K562 (cell line): ENCODE data around the gene DCAF8. TPM values are rescaled to one million over a fixed set of nuclear protein-coding genes. Genes with fewer than 3 reads are reported as not detected.

Experiments
- ATAC-seq: fragments of 200-7000 bp; cut with Tn5 transposase; 3 replicates; pipeline ENCODE4 v1.9.1; 2020; ENCODE audit warnings: moderate library complexity
- BruUV-seq: library from RNA; stranded (reverse); fragments of 400-500 nt; replicated peaks from 2 replicates; lab custom pipeline; 2021; lab: Mats Ljungman, UMichigan
- CTCF ChIA-PET: fragments of 300-600 bp; formaldehyde crosslinking; extraction: SDS; loops from one replicate; lab custom pipeline; 2021; ENCODE audit warnings: low intra/inter-chr PET ratio; lab: Yijun Ruan, JAX
- POLR2A ChIA-PET: fragments of 300-600, 350-650 bp; sonication (Branson Sonifier 250); formaldehyde crosslinking; extraction: SDS; loops from one replicate; lab custom pipeline; 2021; ENCODE audit warnings: antibody characterized with exemption, inconsistent platforms; lab: Yijun Ruan, JAX
- DNase-seq, 4 experiments: peaks; one replicate each; pipeline versions ENCODE4 v3.0.0 to v3.0.0-alpha.2; 2011 to 2018; ENCODE audit warnings: low spot score in 3 of 4, mixed read lengths in 3 of 4; ENCODE audit errors: extremely low read depth in 1 of 4
- FAIRE-seq: peaks from 2 replicates; lab custom pipeline; 2011; peaks lifted over from hg19 to GRCh38; lab: Jason Lieb, UNC
- H2AFZ ChIP-seq: 2 replicates; pipeline ENCODE4 v1.6.0; 2011; ENCODE audit warnings: low read depth, low read length, control low read depth, inconsistent platforms
- H3K27ac ChIP-seq: fragments of 200-600 bp; 3 replicates; pipeline ENCODE4 v1.8.0; 2011; ENCODE audit warnings: low read depth, mild to moderate bottlenecking, control low read depth, inconsistent platforms, low read length, moderate library complexity, mixed read lengths; ENCODE audit errors: extremely low read depth
- H3K27me3 ChIP-seq, 2 experiments: fragments of 300-600 bp in 1 of 2; 2 replicates in 1 of 2; 3 replicates in 1 of 2; pipeline versions ENCODE4 v1.6.0 to v1.8.0; 2011; ENCODE audit warnings: inconsistent platforms in 2 of 2, low read length in 2 of 2, mild to moderate bottlenecking in 1 of 2, mixed read lengths in 1 of 2, moderate library complexity in 1 of 2; ENCODE audit not compliant: control insufficient read depth in 2 of 2, insufficient read depth in 2 of 2
- H3K36me3 ChIP-seq: fragments of 300-600 bp; 3 replicates; pipeline ENCODE4 v1.8.0; 2011; ENCODE audit warnings: mild to moderate bottlenecking, low read length, inconsistent platforms; ENCODE audit not compliant: control insufficient read depth, insufficient read depth
- H3K4me1 ChIP-seq, 2 experiments: fragments of 200-600 bp in 1 of 2; replicated peaks in 1 of 2; 2 replicates in 1 of 2; 3 replicates in 1 of 2; pipeline versions ENCODE4 v1.5.1 to v1.8.0; 2011; ENCODE audit warnings: inconsistent platforms in 2 of 2, low read length in 2 of 2, mild to moderate bottlenecking in 1 of 2, mixed read lengths in 1 of 2, moderate library complexity in 1 of 2; ENCODE audit not compliant: control insufficient read depth in 2 of 2, insufficient read depth in 2 of 2
- H3K4me2 ChIP-seq: 2 replicates; pipeline ENCODE4 v1.6.1; 2011; ENCODE audit warnings: low read length, control low read depth, inconsistent platforms, mixed read lengths; ENCODE audit not compliant: insufficient read depth
- H3K4me3 ChIP-seq: fragments of 200-600 bp; sonication (generic), shearing (Covaris generic); 2 replicates; pipeline ENCODE4 v1.5.1; 2016; ENCODE audit warnings: control low read depth, inconsistent platforms
- H3K79me2 ChIP-seq: fragments of 200-600 bp; 3 replicates; pipeline ENCODE4 v1.8.0; 2011; ENCODE audit warnings: low read length, inconsistent platforms; ENCODE audit not compliant: control insufficient read depth, insufficient read depth
- H3K9ac ChIP-seq, 2 experiments: 2 replicates each; pipeline versions ENCODE4 v1.6.0 to v1.6.1; 2011; ENCODE audit warnings: low read depth in 2 of 2, low read length in 2 of 2, control low read depth in 1 of 2, inconsistent platforms in 1 of 2, mild to moderate bottlenecking in 1 of 2, mixed read lengths in 1 of 2; ENCODE audit not compliant: insufficient read depth in 1 of 2
- H3K9me1 ChIP-seq: one replicate; pipeline ENCODE4 v1.6.0; 2011; ENCODE audit warnings: inconsistent platforms, mild to moderate bottlenecking, low read length, moderate library complexity; ENCODE audit not compliant: control insufficient read depth, insufficient read depth
- H3K9me3 ChIP-seq: replicated peaks from 2 replicates; pipeline ENCODE4 v1.5.1; 2011; ENCODE audit warnings: low read depth, low read length, inconsistent platforms; ENCODE audit not compliant: control insufficient read depth, insufficient read depth
- H4K20me1 ChIP-seq: replicated peaks from 2 replicates; pipeline ENCODE4 v1.6.1; 2011; ENCODE audit warnings: low read length, inconsistent platforms, mixed read lengths; ENCODE audit not compliant: control insufficient read depth, insufficient read depth
- CBFA2T3 ChIP-seq: fragments of 450-650 bp; IDR thresholded peaks from 2 replicates; pipeline ENCODE4 v1.6.1; 2017
- CBX8 ChIP-seq: fragments of 200-600 bp; sonication (generic); IDR thresholded peaks from 2 replicates; pipeline ENCODE4 v1.6.1; 2012; ENCODE audit warnings: borderline replicate concordance, mixed run types, low read depth, mild to moderate bottlenecking, moderate library complexity, mixed read lengths, low read length, control low read depth, inconsistent platforms; ENCODE audit not compliant: poor library complexity, severe bottlenecking; ENCODE audit errors: extremely low read depth
- DIDO1 ChIP-seq: fragments of 450-650 bp; IDR thresholded peaks from 2 replicates; pipeline ENCODE4 v1.6.1; 2016; ENCODE audit warnings: low read depth, missing biosample characterization, missing genetic modification characterization
- DPF2 ChIP-seq: fragments of 450-650 bp; IDR thresholded peaks from 2 replicates; pipeline ENCODE4 v1.6.1; 2016
- KDM5B ChIP-seq: fragments of 200-600 bp; sonication (generic); IDR thresholded peaks from 2 replicates; pipeline ENCODE4 v1.6.1; 2012; ENCODE audit warnings: low read depth, mild to moderate bottlenecking, moderate library complexity, low read length, control low read depth, inconsistent platforms; ENCODE audit not compliant: insufficient replicate concordance
- RERE ChIP-seq: sonication (generic); formaldehyde crosslinking; IDR thresholded peaks from 2 replicates; pipeline ENCODE4 v1.8.0; 2023; ENCODE audit warnings: missing genetic modification reagents, mild to moderate bottlenecking, borderline replicate concordance
- SUPT5H ChIP-seq: fragments of 450-650 bp; IDR thresholded peaks from 2 replicates; pipeline ENCODE4 v1.6.1; 2016
- YY1 ChIP-seq, 3 experiments: IDR thresholded peaks; 2 replicates each; pipeline ENCODE4 v1.6.1; 2011; ENCODE audit warnings: low read length in 2 of 3, mild to moderate bottlenecking in 2 of 3, moderate library complexity in 2 of 3, borderline replicate concordance in 1 of 3, control low read depth in 1 of 3, low read depth in 1 of 3; ENCODE audit not compliant: insufficient read depth in 3 of 3, insufficient replicate concordance in 2 of 3, control insufficient read depth in 1 of 3, insufficient read length in 1 of 3; ENCODE audit errors: extremely low read depth in 1 of 3
- ZC3H11A ChIP-seq: IDR thresholded peaks from 2 replicates; pipeline ENCODE4 v1.6.1; 2012; ENCODE audit warnings: low read depth, low read length, improper control_type of control experiment
- WGBS: fragments of 100-300 bp; shearing (Covaris generic); methylation state at CpG from one replicate; pipeline ENCODE4 v1.1.6; 2016; ENCODE audit warnings: low coverage, mixed read lengths; ENCODE audit not compliant: insufficient coverage; ENCODE audit errors: missing lambda C conversion rate; 5-methylcytosine and 5-hydroxymethylcytosine counted together
- in situ Hi-C: fragments of 300-500 bp; cut with MboI; formaldehyde crosslinking; loops from 4 replicates; pipeline ENCODE4 v1.15.0; 2018; ENCODE audit warnings: inconsistent platforms, mixed read lengths
- intact Hi-C: fragments of 100-400 bp; cut with micrococcal nuclease; formaldehyde crosslinking; loops from 2 replicates; pipeline ENCODE4 v1.14.2; 2022
- polyA plus RNA-seq, 8 experiments: library from polyadenylated mRNA; depleted of rRNA in 4 of 8; stranded (reverse) in 5 of 8; unstranded in 3 of 8; fragments of >200 nt; fragmentation: Nextera tagmentation in 2 of 8; fragmentation: Illumina TruSeq in 1 of 8; extraction: Ambion mirVana in 2 of 8; extraction: Trizol in 1 of 8; gene quantifications; 2 replicates each; pipeline versions ENCODE4 v1.2.1 to v1.2.3, GENCODE V29; 2011 to 2014; ENCODE audit warnings: inconsistent platforms in 1 of 8, missing spikeins in 1 of 8
- total RNA-seq, 7 experiments: library from RNA; depleted of rRNA in 6 of 7; stranded (reverse); fragments of >200 nt in 6 of 7; fragmentation: Illumina TruSeq in 2 of 7; extraction: Trizol in 2 of 7; gene quantifications; 2 replicates each; pipeline versions ENCODE4 v1.2.1 to v1.2.3, GENCODE V29; 2011 to 2021; ENCODE audit warnings: low replicate concordance in 1 of 7

The DCAF8 gene
- total and polyA plus RNA-seq, 9 of the 15 experiments (the other 6 are each of a cell fraction or from before 2014, with no cell fraction given): 11.6 to 149 (median 81.3) TPM

GRCh38 chr1:160196143-160196542 is 66.2 kb downstream of the DCAF8 start:
- TF ChIP-seq CBFA2T3: no peak
- no peak for TF ChIP-seq SUPT5H
- TF ChIP-seq DIDO1: no peak
- peak in 1 of 3 experiments; percentile 37 for TF ChIP-seq YY1 (IDR thresholded peaks at IDR 0.05; ENCODE audit: borderline replicate concordance in 1 of 3, control insufficient read depth in 1 of 3, extremely low read depth in 1 of 3, insufficient read depth in 3 of 3, insufficient read length in 1 of 3, insufficient replicate concordance in 2 of 3, low read depth in 1 of 3, low read length in 2 of 3)
- no peak overlapping the region for H2AFZ ChIP-seq
- peaks cover 2 to 21% of the 10 kb centered on the region in 2 experiments; a peak in 3 of 5 replicates for H3K27me3 ChIP-seq
- H3K4me1 ChIP-seq: peaks cover 4 to 10% of the 10 kb centered on the region in 2 experiments
- H3K9ac ChIP-seq: no peak overlapping the region
- no peaks in the 10 kb centered on the region for H4K20me1 ChIP-seq
- DNase-seq: no peak
- H3K9me1 ChIP-seq: no peaks in the 10 kb centered on the region
- intact Hi-C loops (loop anchor here (10.0 kb wide), 1 partner anchor 409 kb away; no protein-coding TSS in a partner anchor), in situ Hi-C loops (no loop called here)
- H3K9me3 ChIP-seq: no peaks in the 10 kb centered on the region
- no TSS peak for BruUV-seq
- FAIRE-seq: no peak
- no peaks in the 10 kb centered on the region; the same call in 2 of the 3 replicates for H3K36me3 ChIP-seq
- no peak overlapping the region for H3K27ac ChIP-seq
- no peak overlapping the region for H3K4me2 ChIP-seq
- CTCF ChIA-PET: interaction anchor here (1.2 kb wide), 1 partner anchor 56 kb away, joined by 4 read pairs; no protein-coding TSS in a partner anchor
- POLR2A ChIA-PET: interaction anchor here (0.6 to 1.2 kb wide), 3 partner anchors 8 to 178 kb away, joined by 3 to 5 read pairs (median 3); partner anchors contain the start of gene PEX19
- 0% methylated on average over 1 of the region's 4 CpGs for WGBS
- H3K4me3 ChIP-seq: no peak overlapping the region
- ATAC-seq: no peak
- no peaks in the 10 kb centered on the region for H3K79me2 ChIP-seq

GRCh38 chr1:160194737-160195059 is 67.7 kb downstream of the DCAF8 start:
- Histone ChIP-seq H3K4me1 (peaks cover 4 to 10% of the 10 kb centered on the region in 2 experiments), H3K4me3 (no peak overlapping the region), H3K9me1 (no peaks in the 10 kb centered on the region), H2AFZ (no peak overlapping the region), H3K4me2 (no peak overlapping the region), H3K36me3 (no peaks in the 10 kb centered on the region; the same call in 2 of the 3 replicates), H3K27ac (no peak overlapping the region), H3K9ac (no peak overlapping the region), H4K20me1 (no peaks in the 10 kb centered on the region), H3K9me3 (no peaks in the 10 kb centered on the region), H3K79me2 (no peaks in the 10 kb centered on the region), H3K27me3 (peaks cover 11 to 33% of the 10 kb centered on the region in 2 experiments; a peak in 4 of 5 replicates)
- FAIRE-seq (no peak), DNase-seq (no peak), ATAC-seq (no peak)
- ChIA-PET POLR2A (interaction anchor here (0.9 kb wide), 1 partner anchor 13 kb away, joined by 3 read pairs; no protein-coding TSS in a partner anchor), CTCF (no interaction called here)
- TF ChIP-seq KDM5B (no peak), DPF2 (no peak), ZC3H11A (no peak), CBX8 (no peak), RERE (no peak)
- 7% methylated on average over 2 of the region's 2 CpGs for WGBS
- no TSS peak for BruUV-seq
- intact Hi-C loops: loop anchor here (10.0 kb wide), 1 partner anchor 410 kb away; no protein-coding TSS in a partner anchor
- in situ Hi-C loops: no loop called here
